ENCODE results near the gene MGAT1. TPM values are rescaled to one million over a fixed set of nuclear protein-coding genes. Genes with fewer than 3 reads are reported as not detected.

MGAT1 gene
- total and polyA plus RNA-seq, 2 of the 8 experiments (the other 6 are each of a cell fraction or from before 2014, with no cell fraction given), result 66.8 to 77.0 TPM

- Histone ChIP-seq H2AFZ (ENCODE audit: low read length) (no peak overlapping the region), H3K36me3 (ENCODE audit: control insufficient read depth in 2 of 4, insufficient read depth in 4 of 4, low read length in 3 of 4) (peaks cover 0 to 4% (median 0%) of the 10 kb centered on the region in 4 experiments; a peak in 1 of 8 replicates), H3K23ac (ENCODE audit: insufficient read length) (no peak overlapping the region), H4K5ac (ENCODE audit: insufficient read length, low read depth, low read length) (no peak overlapping the region), H2BK15ac (ENCODE audit: low read length) (no peak overlapping the region), H3K4me1 (replicated peaks in 1 of 4; ENCODE audit: control insufficient read depth in 3 of 4, insufficient read depth in 4 of 4, low read length in 3 of 4) (peaks cover 0 to 13% (median 0%) of the 10 kb centered on the region in 4 experiments; a peak in 3 of 7 replicates), H3K18ac (ENCODE audit: extremely low read depth, low read length) (no peak overlapping the region), H2AK5ac (ENCODE audit: low read depth, low read length) (0 out of 2 replicates have a peak overlapping the region, but pooled peaks have one; percentile 53), H4K8ac (ENCODE audit: extremely low read depth, insufficient read depth, low read length) (no peak overlapping the region), H4K20me1 (replicated peaks in 1 of 2; ENCODE audit: control insufficient read depth in 1 of 2, insufficient read depth in 2 of 2, low read length in 2 of 2) (peaks cover 0 to 2% of the 10 kb centered on the region in 2 experiments), H2BK12ac (ENCODE audit: low read depth, low read length) (no peak overlapping the region), H3K79me2 (ENCODE audit: control insufficient read depth in 1 of 2, insufficient read depth in 2 of 2, low read length in 2 of 2) (no peaks in the 10 kb centered on the region), H2BK120ac (replicated peaks; ENCODE audit: low read depth, low read length) (no peak overlapping the region), H3K14ac (ENCODE audit: insufficient read length) (no peak overlapping the region), H3K9me3 (ENCODE audit: insufficient read depth in 2 of 2, low read depth in 1 of 2, low read length in 1 of 2) (peaks cover 11 to 13% of the 10 kb centered on the region in 2 experiments; a peak in 3 of 4 replicates), H4K91ac (replicated peaks; ENCODE audit: insufficient read length, low read length) (no peak overlapping the region), H3K4ac (replicated peaks; ENCODE audit: insufficient read length, low read depth, low read length) (no peak overlapping the region), H3K79me1 (ENCODE audit: low read depth, low read length) (no peaks in the 10 kb centered on the region), H3K23me2 (ENCODE audit: low read depth, low read length) (peaks cover 9% of the 10 kb centered on the region), H2BK5ac (ENCODE audit: low read depth, low read length) (no peak overlapping the region), H3K9ac (replicated peaks in 1 of 4; ENCODE audit: extremely low read depth in 1 of 4, low read depth in 3 of 4, low read length in 3 of 4) (no peak overlapping the region), H3K56ac (replicated peaks; ENCODE audit: insufficient read length, low read depth, low read length) (no peak overlapping the region), H3K27ac (ENCODE audit: low read depth, low read length) (no peak overlapping the region), H2BK20ac (ENCODE audit: low read length) (no peak overlapping the region), H3K4me3 (ENCODE audit: extremely low read depth in 1 of 4, insufficient read depth in 2 of 4, low read depth in 3 of 4, low read length in 4 of 4) (no peak overlapping the region), H3K27me3 (replicated peaks in 1 of 4; ENCODE audit: control insufficient read depth in 3 of 4, extremely low read depth in 1 of 4, insufficient read depth in 3 of 4, low read length in 3 of 4) (peaks cover 5 to 29% (median 26%) of the 10 kb centered on the region in 4 experiments), H3K4me2 (ENCODE audit: insufficient read depth in 1 of 2, low read depth in 2 of 2, low read length in 2 of 2) (no peak overlapping the region; a peak in 1 of 4 replicates)
- DNase-seq (ENCODE audit: low read depth in 1 of 2, low spot score in 2 of 2), result no peak
- TF ChIP-seq KDM5A (IDR thresholded peaks at IDR 0.05; ENCODE audit: low read length) (no peak), ATF2 (IDR thresholded peaks at IDR 0.05; ENCODE audit: low read length) (no peak), ATF3 (IDR thresholded peaks at IDR 0.05; ENCODE audit: insufficient read depth, low read depth, low read length) (no peak), SP1 (IDR thresholded peaks at IDR 0.05; ENCODE audit: low read depth, low read length) (no peak), TBP (IDR thresholded peaks at IDR 0.05; ENCODE audit: low read depth, low read length) (no peak), CEBPB (IDR thresholded peaks at IDR 0.05; ENCODE audit: low read depth, low read length) (no peak), EP300 (IDR thresholded peaks at IDR 0.05; ENCODE audit: borderline replicate concordance in 1 of 2, low read depth in 2 of 2, low read length in 2 of 2) (no peak), EZH2 (IDR thresholded peaks at IDR 0.05; ENCODE audit: low read depth, low read length, severe bottlenecking) (no peak)
- 94% methylated on average over 2 of the region's 2 CpGs; no CpG with 5 or more reads in 1 of the 2 experiments for WGBS, 2 experiments (ENCODE audit: extremely low coverage in 1 of 2, insufficient coverage in 1 of 2, insufficient read length in 1 of 2, insufficient replicate concordance in 2 of 2, low coverage in 1 of 2, low lambda C conversion rate in 2 of 2, missing lambda C conversion rate in 1 of 2)
- no peak for FAIRE-seq
- POLR2A ChIA-PET (ENCODE audit: partially characterized antibody), result interaction anchor here (1.1 to 3.2 kb wide), 3 partner anchors 9 to 21 kb away, joined by 3 to 21 read pairs (median 12); no protein-coding TSS in a partner anchor
- CTCF ChIA-PET (ENCODE audit: partially characterized antibody), result interaction anchor here (1.7 kb wide), 1 partner anchor 17 kb away, joined by 3 read pairs; no protein-coding TSS in a partner anchor
These were observed 30.0 kb upstream of the MGAT1 start for GRCh38 chr5:180832638-180833068.
